Ovary (tissue), 9 donors: ENCODE results near the gene OTUD3. TPM values are rescaled to one million over a fixed set of nuclear protein-coding genes. Genes with fewer than 3 reads are reported as not detected.

Experiments
- DNase-seq, 5 donors: peaks; one replicate each; pipeline ENCODE4 v3.0.0-alpha.2; 2019 to 2020
- H3K27ac ChIP-seq, 2 donors: fragments of 200-600 bp; one replicate each; pipeline versions ENCODE4 v1.5.1 to v1.8.0; 2019 to 2022
- H3K27me3 ChIP-seq: fragments of 200-600 bp; one replicate; pipeline ENCODE4 v1.8.0; 2022
- H3K36me3 ChIP-seq: fragments of 200-600 bp; sonication (generic); one replicate; pipeline ENCODE4 v1.5.1; 2019
- H3K4me1 ChIP-seq: one replicate; pipeline ENCODE4 v1.8.1; 2013; ENCODE audit warnings: mild to moderate bottlenecking, moderate library complexity; ENCODE audit not compliant: insufficient read depth
- H3K4me3 ChIP-seq: fragments of 200-600 bp; sonication (generic); one replicate; pipeline ENCODE4 v1.5.1; 2017
- H3K9me3 ChIP-seq, 2 donors: fragments of 200-600 bp in 1 of 2; sonication (generic) in 1 of 2; one replicate each; pipeline versions ENCODE4 v1.5.1 to v1.8.1; 2013 to 2019; ENCODE audit warnings: mild to moderate bottlenecking in 1 of 2, moderate library complexity in 1 of 2
- EP300 ChIP-seq: sonication (generic); formaldehyde crosslinking; IDR thresholded peaks from one replicate; pipeline ENCODE4 v1.6.1; 2017; ENCODE audit warnings: antibody characterized with exemption
- POLR2A ChIP-seq: fragments of 450-650 bp; IDR thresholded peaks from one replicate; pipeline ENCODE4 v1.6.1; 2017; ENCODE audit warnings: antibody characterized with exemption, mild to moderate bottlenecking, moderate library complexity
- WGBS, 3 donors: extraction: QIAGEN DNeasy Blood & Tissue Kit in 1 of 3; methylation state at CpG; one replicate each; pipeline versions ENCODE4 v1.1.5 to v1.1.7; 2013 to 2017; 5-methylcytosine and 5-hydroxymethylcytosine counted together
- intact Hi-C, 4 donors: fragments of 100-400 bp; cut with DNase I; formaldehyde crosslinking; loops; one replicate each; pipeline versions ENCODE4 v1.11.0 to v1.15.1; 2022 to 2023
- polyA plus RNA-seq, 2 donors: library from polyadenylated mRNA; stranded (reverse); fragments of 200-250 nt in 1 of 2; fragments of 350-450 nt in 1 of 2; fragmentation: Illumina TruSeq in 1 of 2; extraction: RNeasy Lipid Tissue Mini Kit (QIAGEN cat#74804) in 1 of 2; gene quantifications; one replicate each; pipeline ENCODE4 v1.2.3, GENCODE V29; 2013 to 2014
- total RNA-seq, 7 donors: library from RNA; depleted of rRNA in 2 of 7; stranded (reverse); fragments of >200 nt in 2 of 7; fragmentation: NEBNext Ultra II Directional in 3 of 7; extraction: Animal tissue kit (Norgen Biotek cat#: 25700) in 3 of 7; gene quantifications; one replicate each; pipeline versions ENCODE4 v1.1.0 to v1.2.4, GENCODE V29; 2016 to 2023
- TF ChIP-seq, protein P1 (sequence below), 3 donors: fragments of 450-650 bp in 2 of 3; fragments of 200-600 bp in 1 of 3; IDR thresholded peaks; one replicate each; pipeline versions ENCODE4 v1.5.1 to v1.8.0; 2016 to 2022; ENCODE audit warnings: antibody characterized with exemption in 3 of 3, mild to moderate bottlenecking in 1 of 3
- donor health status: DM: no; HTN: no; CAD: no; lungs with moderate emphysema.
- donor health status: DM: no; HTN: no; CAD: no.
- donor health status: Bipolar disorder and iron deficiency.
- donor health status: DM: yes; HTN: yes; CAD: no.
- donor health status: DM: no; HTN: no; CAD: no.
- donor health status: DM: yes; HTN: yes; CAD: no.

The OTUD3 gene
- total and polyA plus RNA-seq, 9 donors: 3.0 to 19.7 (median 9.4) TPM

DNA sequence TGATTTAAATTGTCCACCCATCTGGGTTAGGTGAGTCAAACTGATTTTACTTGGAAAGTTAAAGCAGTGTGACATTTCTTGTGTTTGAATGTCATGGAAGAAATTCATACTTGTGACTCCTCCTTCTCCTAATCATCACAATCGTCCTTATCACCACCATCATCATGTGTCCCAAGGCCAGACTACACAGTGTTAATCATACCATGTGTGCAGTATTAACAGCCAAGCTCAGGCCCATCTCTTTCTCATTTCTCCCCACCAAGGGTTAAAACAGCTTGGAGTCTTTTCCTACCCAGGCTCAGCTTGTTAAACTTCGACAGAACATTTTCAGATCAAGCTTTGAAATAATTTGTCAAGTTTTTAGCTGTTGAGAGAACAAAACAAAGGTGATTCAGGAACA lies 63.7 kb downstream of the OTUD3 start:
- TF ChIP-seq EP300 (no peak), POLR2A (no peak)
- intact Hi-C loops: no loop called here
- H3K27ac ChIP-seq: no peak overlapping the region
- H3K36me3 ChIP-seq: no peaks in the 10 kb centered on the region
- no peaks in the 10 kb centered on the region for H3K27me3 ChIP-seq
- no peak overlapping the region for H3K4me3 ChIP-seq
- no peak for DNase-seq
- H3K9me3 ChIP-seq: no peaks in the 10 kb centered on the region
- WGBS, 3 donors: 13 to 25% (median 24%) methylated on average over 2 of the region's 2 CpGs
- no peaks in the 10 kb centered on the region for H3K4me1 ChIP-seq

DNA sequence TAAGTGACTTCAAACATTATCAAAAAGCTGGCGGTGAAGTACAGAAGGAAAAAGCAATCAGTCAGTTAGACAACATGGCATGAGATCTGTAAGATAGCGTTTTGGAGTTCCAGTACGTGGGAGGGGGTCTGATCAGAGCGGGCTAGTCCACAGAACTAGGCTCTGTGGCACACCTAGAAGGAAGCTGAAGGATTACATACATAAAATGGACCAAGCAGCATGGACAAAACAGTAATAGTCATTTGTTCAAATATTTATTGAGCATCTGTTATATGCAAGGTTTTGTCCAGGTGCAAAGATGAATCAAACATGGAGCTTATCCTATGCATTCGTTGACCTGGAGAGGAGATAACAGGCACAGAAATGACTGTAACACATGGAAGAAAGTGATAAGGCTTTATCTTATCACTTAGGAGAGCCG lies 64.1 kb downstream of the OTUD3 start:
- Histone ChIP-seq H3K4me1 (no peaks in the 10 kb centered on the region), H3K4me3 (no peak overlapping the region), H3K36me3 (no peaks in the 10 kb centered on the region), H3K27ac (no peak overlapping the region), H3K27me3 (no peaks in the 10 kb centered on the region), H3K9me3 (no peaks in the 10 kb centered on the region)
- WGBS, 3 donors: 62 to 66% (median 64%) methylated on average over 6 of the region's 6 CpGs
- intact Hi-C loops: no loop called here
- DNase-seq: no peak
- TF ChIP-seq POLR2A (no peak), EP300 (no peak)
- TF ChIP-seq, protein P1, sequence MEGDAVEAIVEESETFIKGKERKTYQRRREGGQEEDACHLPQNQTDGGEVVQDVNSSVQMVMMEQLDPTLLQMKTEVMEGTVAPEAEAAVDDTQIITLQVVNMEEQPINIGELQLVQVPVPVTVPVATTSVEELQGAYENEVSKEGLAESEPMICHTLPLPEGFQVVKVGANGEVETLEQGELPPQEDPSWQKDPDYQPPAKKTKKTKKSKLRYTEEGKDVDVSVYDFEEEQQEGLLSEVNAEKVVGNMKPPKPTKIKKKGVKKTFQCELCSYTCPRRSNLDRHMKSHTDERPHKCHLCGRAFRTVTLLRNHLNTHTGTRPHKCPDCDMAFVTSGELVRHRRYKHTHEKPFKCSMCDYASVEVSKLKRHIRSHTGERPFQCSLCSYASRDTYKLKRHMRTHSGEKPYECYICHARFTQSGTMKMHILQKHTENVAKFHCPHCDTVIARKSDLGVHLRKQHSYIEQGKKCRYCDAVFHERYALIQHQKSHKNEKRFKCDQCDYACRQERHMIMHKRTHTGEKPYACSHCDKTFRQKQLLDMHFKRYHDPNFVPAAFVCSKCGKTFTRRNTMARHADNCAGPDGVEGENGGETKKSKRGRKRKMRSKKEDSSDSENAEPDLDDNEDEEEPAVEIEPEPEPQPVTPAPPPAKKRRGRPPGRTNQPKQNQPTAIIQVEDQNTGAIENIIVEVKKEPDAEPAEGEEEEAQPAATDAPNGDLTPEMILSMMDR (IDR thresholded peaks at IDR 0.05): no peak

DNA sequence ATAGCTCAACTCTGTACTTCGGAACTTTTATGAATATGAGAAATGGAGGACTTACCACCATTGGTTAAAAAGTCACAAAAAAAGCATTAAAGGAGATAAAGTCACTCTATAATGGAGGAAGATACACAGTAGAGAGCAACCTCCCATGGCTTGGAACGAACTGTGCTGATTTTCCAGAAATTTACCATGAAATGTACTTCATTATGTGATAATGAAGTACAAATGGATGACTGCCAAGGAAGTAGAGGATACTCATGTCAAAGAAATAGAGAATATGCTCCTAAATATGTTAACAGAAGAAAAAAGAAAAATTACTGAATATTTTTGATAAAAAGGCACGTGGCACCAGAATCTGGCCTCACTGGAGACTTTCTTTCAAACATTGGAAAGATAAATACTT lies 64.8 kb downstream of the OTUD3 start:
- Histone ChIP-seq H3K4me3 (no peak overlapping the region), H3K4me1 (no peaks in the 10 kb centered on the region), H3K27ac (no peak overlapping the region), H3K9me3 (no peaks in the 10 kb centered on the region), H3K27me3 (no peaks in the 10 kb centered on the region), H3K36me3 (no peaks in the 10 kb centered on the region)
- 28 to 47% (median 40%) methylated on average over 3 of the region's 3 CpGs for WGBS, 3 donors
- intact Hi-C loops: no loop called here
- TF ChIP-seq POLR2A: no peak
- TF ChIP-seq, protein P1 (IDR thresholded peaks at IDR 0.05): no peak
- TF ChIP-seq EP300: no peak
- DNase-seq: no peak

DNA sequence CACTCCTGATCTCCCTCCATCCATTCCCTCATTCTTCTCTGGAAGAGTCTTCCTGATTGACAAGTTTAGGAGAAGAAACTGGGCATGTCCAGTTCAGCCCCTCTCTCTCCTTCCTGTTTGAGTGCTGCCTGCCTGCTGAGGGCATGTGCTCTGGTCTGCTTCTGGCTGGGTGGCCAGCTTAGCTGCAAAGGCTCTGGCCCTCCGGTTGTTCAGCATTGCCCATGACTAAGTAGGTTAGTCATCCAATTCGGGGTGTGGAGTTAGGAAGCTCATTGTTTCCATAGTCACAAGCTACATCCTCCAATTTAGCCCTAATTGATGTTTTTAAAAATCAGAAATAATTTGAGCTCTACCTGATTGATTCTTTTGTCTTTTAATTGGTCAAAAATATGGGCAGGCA lies 66.8 kb downstream of the OTUD3 start:
- no peak overlapping the region for H3K27ac ChIP-seq
- intact Hi-C loops: no loop called here
- no peak for TF ChIP-seq EP300
- TF ChIP-seq, protein P1 (IDR thresholded peaks at IDR 0.05): no peak
- TF ChIP-seq POLR2A: no peak
- H3K9me3 ChIP-seq: no peaks in the 10 kb centered on the region
- H3K27me3 ChIP-seq: no peaks in the 10 kb centered on the region
- H3K4me1 ChIP-seq: no peaks in the 10 kb centered on the region
- no peak for DNase-seq
- WGBS, 3 donors: 33 to 40% (median 35%) methylated on average over 2 of the region's 2 CpGs
- H3K4me3 ChIP-seq: no peak overlapping the region
- no peaks in the 10 kb centered on the region for H3K36me3 ChIP-seq

DNA sequence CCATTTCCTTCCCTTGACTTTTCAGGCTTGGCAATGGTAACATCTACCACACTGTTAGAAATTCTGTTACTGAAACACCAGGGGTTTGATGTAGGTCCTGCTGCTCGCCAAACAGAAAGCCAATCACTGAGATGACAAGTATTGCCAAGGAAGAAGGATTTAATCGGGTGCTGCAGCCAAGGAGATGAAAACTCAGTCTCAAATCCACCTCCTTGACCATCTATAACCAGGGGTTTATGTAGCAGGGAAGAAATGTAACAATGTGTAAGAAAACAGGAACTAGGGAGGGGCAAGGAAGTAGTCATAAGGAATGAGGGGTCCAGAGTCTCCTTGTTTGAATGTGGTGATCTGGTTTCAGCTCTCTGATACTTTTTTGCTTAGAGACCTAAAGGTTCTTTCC lies 71.9 kb downstream of the OTUD3 start:
- intact Hi-C loops: no loop called here
- TF ChIP-seq, protein P1 (IDR thresholded peaks at IDR 0.05): no peak
- TF ChIP-seq EP300: no peak
- no peak for TF ChIP-seq POLR2A
- no peaks in the 10 kb centered on the region for H3K36me3 ChIP-seq
- no peaks in the 10 kb centered on the region for H3K27me3 ChIP-seq
- no peaks in the 10 kb centered on the region for H3K4me1 ChIP-seq
- no peak for DNase-seq
- 90 to 94% (median 92%) methylated on average over 2 of the region's 2 CpGs for WGBS, 3 donors
- H3K27ac ChIP-seq: no peak overlapping the region
- H3K4me3 ChIP-seq: no peak overlapping the region
- no peaks in the 10 kb centered on the region for H3K9me3 ChIP-seq
